HEK293 (cell line): Measurements from ENCODE around the gene ENGASE.

Experiments
- GFI1B ChIP-seq: fragments of 450-650 bp; formaldehyde crosslinking; IDR thresholded peaks from 2 replicates; pipeline ENCODE4 v1.5.1; 2016; ENCODE audit warnings: missing biosample characterization, missing genetic modification characterization
- GLIS2 ChIP-seq: fragments of 450-650 bp; formaldehyde crosslinking; IDR thresholded peaks from 2 replicates; pipeline ENCODE4 v1.5.1; 2016; ENCODE audit warnings: missing biosample characterization, missing genetic modification characterization
- MEIS1 ChIP-seq: sonication (generic); formaldehyde crosslinking; IDR thresholded peaks from 2 replicates; pipeline ENCODE4 v1.8.1; 2022; ENCODE audit warnings: missing genetic modification reagents, mild to moderate bottlenecking, borderline replicate concordance
- PRDM10 ChIP-seq: fragments of 450-650 bp; formaldehyde crosslinking; IDR thresholded peaks from 2 replicates; pipeline ENCODE4 v1.5.1; 2016; ENCODE audit warnings: missing biosample characterization, missing genetic modification characterization
- PRDM6 ChIP-seq: fragments of 450-650 bp; formaldehyde crosslinking; IDR thresholded peaks from 2 replicates; pipeline ENCODE4 v1.5.1; 2017; ENCODE audit warnings: missing biosample characterization, missing genetic modification characterization
- SP2 ChIP-seq: fragments of 450-650 bp; formaldehyde crosslinking; IDR thresholded peaks from 2 replicates; pipeline ENCODE4 v1.5.1; 2016; ENCODE audit warnings: missing biosample characterization, missing genetic modification characterization
- SP3 ChIP-seq: fragments of 450-650 bp; formaldehyde crosslinking; IDR thresholded peaks from 2 replicates; pipeline ENCODE4 v1.5.1; 2016; ENCODE audit warnings: missing biosample characterization, missing genetic modification characterization
- SP7 ChIP-seq: fragments of 450-650 bp; formaldehyde crosslinking; IDR thresholded peaks from 2 replicates; pipeline ENCODE4 v1.5.1; 2016; ENCODE audit warnings: missing biosample characterization, missing genetic modification characterization
- WT1 ChIP-seq: fragments of 450-650 bp; formaldehyde crosslinking; IDR thresholded peaks from 2 replicates; pipeline ENCODE4 v1.5.1; 2016; ENCODE audit warnings: missing biosample characterization, missing genetic modification characterization
- ZBTB21 ChIP-seq: fragments of 450-650 bp; formaldehyde crosslinking; IDR thresholded peaks from 2 replicates; pipeline ENCODE4 v1.5.1; 2017; ENCODE audit warnings: missing biosample characterization, missing genetic modification characterization
- ZBTB8A ChIP-seq: fragments of 450-650 bp; formaldehyde crosslinking; IDR thresholded peaks from 2 replicates; pipeline ENCODE4 v1.5.1; 2016; ENCODE audit warnings: missing biosample characterization, missing genetic modification characterization
- ZIC2 ChIP-seq: fragments of 450-650 bp; formaldehyde crosslinking; IDR thresholded peaks from 2 replicates; pipeline ENCODE4 v1.5.1; 2016; ENCODE audit warnings: missing biosample characterization, missing genetic modification characterization
- ZNF223 ChIP-seq: fragments of 450-650 bp; formaldehyde crosslinking; IDR thresholded peaks from 2 replicates; pipeline ENCODE4 v1.5.1; 2016; ENCODE audit warnings: missing biosample characterization, missing genetic modification characterization
- ZNF324 ChIP-seq: fragments of 450-650 bp; formaldehyde crosslinking; IDR thresholded peaks from 2 replicates; pipeline ENCODE4 v1.5.1; 2016; ENCODE audit warnings: missing biosample characterization, missing genetic modification characterization
- ZNF341 ChIP-seq: fragments of 450-650 bp; formaldehyde crosslinking; IDR thresholded peaks from 2 replicates; pipeline ENCODE4; 2016; ENCODE audit warnings: low read depth, missing biosample characterization, missing genetic modification characterization
- ZNF394 ChIP-seq: fragments of 450-650 bp; formaldehyde crosslinking; IDR thresholded peaks from 2 replicates; pipeline ENCODE4 v1.5.1; 2016; ENCODE audit warnings: missing biosample characterization, missing genetic modification characterization, mild to moderate bottlenecking, moderate library complexity, borderline replicate concordance
- ZNF398 ChIP-seq: fragments of 450-650 bp; formaldehyde crosslinking; IDR thresholded peaks from 2 replicates; pipeline ENCODE4 v1.5.1; 2017; ENCODE audit warnings: missing biosample characterization, missing genetic modification characterization
- ZNF621 ChIP-seq: fragments of 450-650 bp; formaldehyde crosslinking; IDR thresholded peaks from 2 replicates; pipeline ENCODE4 v1.5.1; 2017; ENCODE audit warnings: missing biosample characterization, missing genetic modification characterization
- ZNF639 ChIP-seq: fragments of 450-650 bp; formaldehyde crosslinking; IDR thresholded peaks from 2 replicates; pipeline ENCODE4 v1.5.1; 2016; ENCODE audit warnings: missing biosample characterization, missing genetic modification characterization
- TF ChIP-seq, protein P1 (sequence below): fragments of 450-650 bp; formaldehyde crosslinking; IDR thresholded peaks from 2 replicates; pipeline ENCODE4 v1.5.1; 2016; ENCODE audit warnings: missing biosample characterization, missing genetic modification characterization
- TF ChIP-seq, protein P2 (sequence below): fragments of 450-650 bp; formaldehyde crosslinking; IDR thresholded peaks from 2 replicates; pipeline ENCODE4 v1.5.1; 2016; ENCODE audit warnings: missing biosample characterization, missing genetic modification characterization

The ENGASE gene

DNA sequence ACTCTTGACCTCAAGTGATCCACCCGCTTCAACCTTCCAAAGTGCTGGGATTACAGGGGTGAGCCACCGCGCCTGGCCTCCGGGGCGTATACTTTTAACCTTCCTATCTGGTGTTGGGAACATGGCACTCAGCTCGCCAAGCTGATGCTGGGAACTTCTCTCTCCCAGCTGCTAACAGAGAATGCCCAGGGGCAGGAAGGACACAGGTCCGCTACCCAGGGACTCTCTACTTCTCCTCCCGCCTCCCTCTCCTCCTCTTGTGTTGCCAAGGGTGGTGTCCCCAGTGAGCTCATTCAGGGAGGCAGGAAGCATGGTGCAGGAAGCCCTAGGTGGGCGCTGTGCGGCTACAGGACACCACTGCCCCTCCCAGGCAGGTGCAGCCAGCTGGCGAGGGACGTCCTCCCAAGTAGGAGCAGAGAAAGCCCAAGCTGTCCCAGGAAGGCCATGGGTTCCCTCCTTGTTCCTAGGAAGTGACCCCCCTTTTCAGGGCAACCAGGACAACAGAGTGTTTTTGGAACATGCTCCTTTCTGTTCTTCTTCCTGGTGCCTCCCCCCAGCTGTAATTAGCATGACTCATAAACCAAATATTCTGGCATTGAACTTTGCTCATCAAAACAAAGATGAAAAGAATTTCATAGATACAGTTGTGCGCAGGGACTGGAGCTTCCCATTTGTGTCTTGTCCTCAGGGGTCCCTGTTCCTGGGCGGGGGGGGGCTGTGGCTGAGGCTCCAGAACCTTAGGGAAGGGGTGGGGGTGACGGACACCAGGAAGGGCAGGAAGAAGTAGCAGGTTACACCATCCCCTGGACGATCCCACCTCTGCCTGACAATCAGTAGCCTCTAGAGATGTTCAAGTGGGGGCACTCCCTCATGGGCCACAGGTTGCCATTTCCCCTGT lies 48.0 kb upstream of the ENGASE start (continued):
- TF ChIP-seq, protein P1, sequence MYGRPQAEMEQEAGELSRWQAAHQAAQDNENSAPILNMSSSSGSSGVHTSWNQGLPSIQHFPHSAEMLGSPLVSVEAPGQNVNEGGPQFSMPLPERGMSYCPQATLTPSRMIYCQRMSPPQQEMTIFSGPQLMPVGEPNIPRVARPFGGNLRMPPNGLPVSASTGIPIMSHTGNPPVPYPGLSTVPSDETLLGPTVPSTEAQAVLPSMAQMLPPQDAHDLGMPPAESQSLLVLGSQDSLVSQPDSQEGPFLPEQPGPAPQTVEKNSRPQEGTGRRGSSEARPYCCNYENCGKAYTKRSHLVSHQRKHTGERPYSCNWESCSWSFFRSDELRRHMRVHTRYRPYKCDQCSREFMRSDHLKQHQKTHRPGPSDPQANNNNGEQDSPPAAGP (tag by site-specific recombination), result peak; percentile 88
- TF ChIP-seq ZNF398 (tag by site-specific recombination), result peak; percentile 54
- no peak for TF ChIP-seq ZNF621 (tag by site-specific recombination)
- TF ChIP-seq ZBTB8A (tag by site-specific recombination), result no peak
- TF ChIP-seq GLIS2 (tag by site-specific recombination), result peak; percentile 62
- TF ChIP-seq GFI1B (tag by site-specific recombination), result no peak
- TF ChIP-seq SP7, result peak; percentile 73
- TF ChIP-seq ZNF394, result no peak
- TF ChIP-seq SP3 (tag by site-specific recombination), result peak; percentile 27; the same call in 1 of the 2 replicates
- TF ChIP-seq ZNF639 (tag by site-specific recombination), result peak; percentile 34; the same call in 1 of the 2 replicates
- no peak for TF ChIP-seq PRDM6 (tag by site-specific recombination)
- TF ChIP-seq, protein P2, sequence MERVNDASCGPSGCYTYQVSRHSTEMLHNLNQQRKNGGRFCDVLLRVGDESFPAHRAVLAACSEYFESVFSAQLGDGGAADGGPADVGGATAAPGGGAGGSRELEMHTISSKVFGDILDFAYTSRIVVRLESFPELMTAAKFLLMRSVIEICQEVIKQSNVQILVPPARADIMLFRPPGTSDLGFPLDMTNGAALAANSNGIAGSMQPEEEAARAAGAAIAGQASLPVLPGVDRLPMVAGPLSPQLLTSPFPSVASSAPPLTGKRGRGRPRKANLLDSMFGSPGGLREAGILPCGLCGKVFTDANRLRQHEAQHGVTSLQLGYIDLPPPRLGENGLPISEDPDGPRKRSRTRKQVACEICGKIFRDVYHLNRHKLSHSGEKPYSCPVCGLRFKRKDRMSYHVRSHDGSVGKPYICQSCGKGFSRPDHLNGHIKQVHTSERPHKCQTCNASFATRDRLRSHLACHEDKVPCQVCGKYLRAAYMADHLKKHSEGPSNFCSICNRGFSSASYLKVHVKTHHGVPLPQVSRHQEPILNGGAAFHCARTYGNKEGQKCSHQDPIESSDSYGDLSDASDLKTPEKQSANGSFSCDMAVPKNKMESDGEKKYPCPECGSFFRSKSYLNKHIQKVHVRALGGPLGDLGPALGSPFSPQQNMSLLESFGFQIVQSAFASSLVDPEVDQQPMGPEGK (tag by site-specific recombination), result peak; percentile 77; the same call in 1 of the 2 replicates
- TF ChIP-seq WT1 (tag by site-specific recombination), result peak; percentile 65; the same call in 1 of the 2 replicates
- peak; percentile 86 for TF ChIP-seq ZNF341 (tag by site-specific recombination)
- no peak for TF ChIP-seq ZBTB21
- TF ChIP-seq PRDM10 (tag by site-specific recombination), result peak; percentile 95
- peak; percentile 75 for TF ChIP-seq ZIC2 (tag by site-specific recombination)
- TF ChIP-seq ZNF324 (tag by site-specific recombination), result 0 out of 2 replicates have a peak, but pooled peaks have one; percentile 56
- no peak for TF ChIP-seq ZNF223 (tag by site-specific recombination)
- TF ChIP-seq SP2 (tag by site-specific recombination), result peak; percentile 39
- no peak for TF ChIP-seq MEIS1 (CRISPR knock-in tag)
